ENCODE data around the gene CHST3. TPM values are rescaled to one million over a fixed set of nuclear protein-coding genes. Genes with fewer than 3 reads are reported as not detected.

Gene CHST3
- total and polyA plus RNA-seq, 9 of the 15 experiments (the other 6 are each of a cell fraction or from before 2014, with no cell fraction given): 0.01 to 1.3 (median 0.15) TPM

GRCh38 chr10:72013202-72013945, 49.2 kb downstream of the CHST3 start:
- H3K36me3 ChIP-seq (ENCODE audit: control insufficient read depth, insufficient read depth, low read length): no peaks in the 10 kb centered on the region
- CTCF ChIA-PET (ENCODE audit: low intra/inter-chr PET ratio): no interaction called here
- FAIRE-seq: no peak
- H3K27ac ChIP-seq (ENCODE audit: extremely low read depth, low read depth, low read length): no peak overlapping the region
- no TSS peak for BruUV-seq (replicated peaks)
- no peak overlapping the region for H2AFZ ChIP-seq (ENCODE audit: low read depth, low read length)
- H4K20me1 ChIP-seq (replicated peaks; ENCODE audit: control insufficient read depth, insufficient read depth, low read length): 0 out of 2 replicates have a peak, but pooled peaks cover 5% of the 10 kb centered on the region
- POLR2A ChIA-PET: interaction anchor here (0.6 to 1.2 kb wide), 2 partner anchors 18 to 33 kb away, joined by 3 to 6 read pairs; no protein-coding TSS in a partner anchor
- H3K4me1 ChIP-seq (replicated peaks in 1 of 2; ENCODE audit: control insufficient read depth in 2 of 2, insufficient read depth in 2 of 2, low read length in 2 of 2): peaks cover 0 to 2% of the 10 kb centered on the region in 2 experiments; a peak in 1 of 5 replicates
- H3K9ac ChIP-seq (ENCODE audit: insufficient read depth in 1 of 2, low read depth in 2 of 2, low read length in 2 of 2): no peak overlapping the region
- in situ Hi-C loops (cut with MboI): no loop called here
- peaks cover 52 to 71% of the 10 kb centered on the region in 2 experiments for H3K27me3 ChIP-seq (ENCODE audit: control insufficient read depth in 2 of 2, insufficient read depth in 2 of 2, low read length in 2 of 2)
- no peaks in the 10 kb centered on the region for H3K9me1 ChIP-seq (ENCODE audit: control insufficient read depth, insufficient read depth, low read length)
- H3K4me2 ChIP-seq (ENCODE audit: insufficient read depth, low read length): no peak overlapping the region
- intact Hi-C loops (cut with micrococcal nuclease): no loop called here
- no peak for ATAC-seq
- no peak for DNase-seq (ENCODE audit: extremely low read depth in 1 of 4, low spot score in 3 of 4)
- no peak for TF ChIP-seq TOE1 (IDR thresholded peaks at IDR 0.05; ENCODE audit: borderline replicate concordance)
- TF ChIP-seq TOE1 (CRISPR knock-in tag; IDR thresholded peaks at IDR 0.05; ENCODE audit: borderline replicate concordance, low read depth): no peak
- TF ChIP-seq GTF3C2 (IDR thresholded peaks at IDR 0.05; ENCODE audit: borderline replicate concordance, extremely low read depth, insufficient read length): no peak
- no peak for TF ChIP-seq CREM (IDR thresholded peaks at IDR 0.05; ENCODE audit: low read depth)
- TF ChIP-seq GTF2E2 (tag; IDR thresholded peaks at IDR 0.05): no peak
- no peak for TF ChIP-seq FOS (IDR thresholded peaks at IDR 0.05; ENCODE audit: extremely low read depth, insufficient read length)
- no peak for TF ChIP-seq ZNF395 (CRISPR knock-in tag; IDR thresholded peaks at IDR 0.05)
- TF ChIP-seq LCOR (CRISPR knock-in tag; IDR thresholded peaks at IDR 0.05): no peak
- no peaks in the 10 kb centered on the region for H3K9me3 ChIP-seq (replicated peaks; ENCODE audit: control insufficient read depth, insufficient read depth, low read depth, low read length)
- no peak overlapping the region for H3K4me3 ChIP-seq
- 6% methylated on average over 13 of the region's 13 CpGs for WGBS (ENCODE audit: insufficient coverage, low coverage, missing lambda C conversion rate)
- no peaks in the 10 kb centered on the region for H3K79me2 ChIP-seq (ENCODE audit: control insufficient read depth, insufficient read depth, low read length)

Measured in K562 (cell line).